Spleen (tissue), 7 donors: ENCODE measurements around the gene SLC25A6.

ENCODE experiments used
- CTCF ChIP-seq, 11 experiments: fragments of 200-600 bp in 7 of 11; fragments of 450-650 bp in 4 of 11; sonication (generic) in 4 of 11; IDR thresholded peaks in 8 of 11; conservative IDR thresholded peaks in 3 of 11; 1 replicate in 7 of 11; 2 replicates in 4 of 11; pipeline versions ENCODE4 v1.4.0 to v1.8.0; 2016 to 2021; ENCODE audit warnings: antibody characterized with exemption in 11 of 11, inconsistent platforms in 4 of 11, mild to moderate bottlenecking in 1 of 11
- POLR2A ChIP-seq, 3 donors: fragments of 450-650 bp; IDR thresholded peaks; one replicate each; pipeline ENCODE4 v1.5.1; 2017; ENCODE audit warnings: antibody characterized with exemption in 3 of 3, mild to moderate bottlenecking in 1 of 3
- POLR2AphosphoS5 ChIP-seq, 3 donors: sonication (generic); formaldehyde crosslinking; IDR thresholded peaks; one replicate each; pipeline ENCODE4 v1.5.1; 2017; ENCODE audit warnings: antibody characterized with exemption in 3 of 3
- donor health status: DM: no; HTN: no; CAD: no; lungs with moderate emphysema.
- donor health status: DM: no; HTN: no; CAD: no.
- donor health status: DM: no; HTN: no; CAD: no.

GRCh38 chrX:1425381-1425780 lies 33.5 kb upstream of the SLC25A6 start:
- TF ChIP-seq CTCF (IDR thresholded peaks at IDR 0.05 in 8 of 11, conservative IDR thresholded peaks at IDR 0.05 in 3 of 11): no peak
- no peak for TF ChIP-seq POLR2A (IDR thresholded peaks at IDR 0.05)
- no peak for TF ChIP-seq POLR2AphosphoS5 (IDR thresholded peaks at IDR 0.05)
